Coronary artery (tissue), 2 donors: ENCODE results near the gene RPS17.
"Not testable (repeated sequence)": the region's sequence is repeated elsewhere in the genome, so short reads cannot be mapped to it uniquely, and the experiment has no call there.

Source experiments
- DNase-seq: peaks from one replicate; pipeline ENCODE4 v3.0.0-alpha.2; 2017; ENCODE audit warnings: low spot score
- H3K27ac ChIP-seq, 2 donors: fragments of 200-600 bp; sonication (generic); one replicate each; pipeline ENCODE4 v1.5.1; 2016 to 2019
- H3K4me3 ChIP-seq: fragments of 200-600 bp; sonication (generic); 2 replicates; pipeline ENCODE4 v1.5.1; 2016; ENCODE audit warnings: mild to moderate bottlenecking, moderate library complexity
- CTCF ChIP-seq: fragments of 200-600 bp; sonication (generic); IDR thresholded peaks from one replicate; pipeline ENCODE4 v1.5.1; 2019; ENCODE audit warnings: antibody characterized with exemption

The RPS17 gene

GRCh38 chr15:82533801-82534200 lies 6.5 kb downstream of the RPS17 start:
- no peak for TF ChIP-seq CTCF

GRCh38 chr15:82532991-82533481 lies 7.2 kb downstream of the RPS17 start:
- TF ChIP-seq CTCF, result no peak
- no peak for DNase-seq
- Histone ChIP-seq H3K27ac (no peak overlapping the region), H3K4me3 (no peak overlapping the region)

More at GRCh38 chr15:82533801-82534200, 6.5 kb downstream of the RPS17 start:
- Histone ChIP-seq H3K4me3 (no peak overlapping the region), H3K27ac (no peak overlapping the region)
- no peak for DNase-seq

- TF ChIP-seq CTCF, result no peak
- peak; percentile 31 for DNase-seq
- Histone ChIP-seq H3K27ac (no peak overlapping the region), H3K4me3 (no peak overlapping the region)
These were observed 7.8 kb downstream of the RPS17 start for GRCh38 chr15:82532383-82532990.

GRCh38 chr15:82531496-82532382 lies 8.5 kb downstream of the RPS17 start:
- no peak for TF ChIP-seq CTCF
- peak; percentile 64 for DNase-seq
- Histone ChIP-seq H3K27ac (no peak overlapping the region), H3K4me3 (no peak overlapping the region)

- DNase-seq, result peak; percentile 76
- Histone ChIP-seq H3K4me3 (peak overlapping the region; percentile 58), H3K27ac (no peak overlapping the region)
- TF ChIP-seq CTCF, result peak; percentile 73
These were observed 9.5 kb downstream of the RPS17 start for GRCh38 chr15:82530606-82531379.

- TF ChIP-seq CTCF, result no peak
- peak; percentile 26 for DNase-seq
- no peak overlapping the region for H3K4me3 ChIP-seq
- H3K27ac ChIP-seq, result no peak overlapping the region
These were observed 10.3 kb downstream of the RPS17 start for GRCh38 chr15:82530006-82530405.

- not testable (repeated sequence) for DNase-seq, H3K4me3 ChIP-seq, H3K27ac ChIP-seq
These were observed 26.7 kb downstream of the RPS17 start for GRCh38 chr15:82513587-82513986.

GRCh38 chr15:82507693-82508092 lies 32.6 kb downstream of the RPS17 start:
- not testable (repeated sequence) for H3K4me3 ChIP-seq, H3K27ac ChIP-seq, DNase-seq

- H3K4me3 ChIP-seq, H3K27ac ChIP-seq, DNase-seq: not testable (repeated sequence)
These were observed 33.2 kb downstream of the RPS17 start for GRCh38 chr15:82507087-82507486.

- not testable (repeated sequence) for H3K4me3 ChIP-seq, DNase-seq, H3K27ac ChIP-seq
These were observed 34.4 kb downstream of the RPS17 start for GRCh38 chr15:82505842-82506241.

GRCh38 chr15:82504074-82504473 lies 36.2 kb downstream of the RPS17 start:
- H3K4me3 ChIP-seq, H3K27ac ChIP-seq, DNase-seq: not testable (repeated sequence)
